Endothelial cell of umbilical vein (primary cell): ENCODE data around the gene SLC22A23.

Experiments
- CTCF ChIP-seq, 2 donors: IDR thresholded peaks; 1 replicate in 1 of 2; 2 replicates in 1 of 2; pipeline ENCODE4 v1.5.1; 2011; ENCODE audit warnings: low read length in 2 of 2, mild to moderate bottlenecking in 2 of 2, moderate library complexity in 2 of 2, control low read depth in 1 of 2, inconsistent platforms in 1 of 2, low read depth in 1 of 2; ENCODE audit not compliant: insufficient read depth in 1 of 2; ENCODE audit errors: extremely low read depth in 1 of 2
- EZH2 ChIP-seq: IDR thresholded peaks from 2 replicates; pipeline ENCODE4 v1.6.1; 2012; ENCODE audit warnings: borderline replicate concordance, low read depth, mild to moderate bottlenecking, moderate library complexity, low read length, inconsistent platforms; ENCODE audit not compliant: severe bottlenecking
- MAX ChIP-seq: IDR thresholded peaks from 2 replicates; pipeline ENCODE4 v1.6.1; 2011; ENCODE audit not compliant: insufficient read depth, insufficient read length
- POLR2A ChIP-seq: IDR thresholded peaks from 2 replicates; pipeline ENCODE4 v1.6.1; 2012; ENCODE audit warnings: low read depth, mild to moderate bottlenecking, control low read depth, low read length
- POLR2AphosphoS5 ChIP-seq: IDR thresholded peaks from 2 replicates; pipeline ENCODE4 v1.6.1; 2012; ENCODE audit warnings: low read depth, mild to moderate bottlenecking, control low read depth, low read length, moderate library complexity; ENCODE audit not compliant: insufficient read depth

- TF ChIP-seq EZH2 = no peak
- no peak for TF ChIP-seq MAX
- TF ChIP-seq CTCF (IDR thresholded peaks at IDR 0.05; ENCODE audit: extremely low read depth in 1 of 2, insufficient read depth in 1 of 2, low read depth in 1 of 2, low read length in 2 of 2) = no peak
- no peak for TF ChIP-seq POLR2AphosphoS5
- no peak for TF ChIP-seq POLR2A
Observed at GRCh38 chr6:3321042-3321441, 135.8 kb downstream of the SLC22A23 start.
